Psoas muscle (tissue), 8 donors: ENCODE measurements around the gene C1orf210. TPM values are rescaled to one million over a fixed set of nuclear protein-coding genes. Genes with fewer than 3 reads are reported as not detected.

ENCODE experiments used
- ATAC-seq, 4 donors: fragments of 200-7000 bp; cut with Tn5 transposase; one replicate each; pipeline ENCODE4 v1.9.1; 2020; ENCODE audit warnings: moderate library complexity in 3 of 4, mild to moderate bottlenecking in 2 of 4
- DNase-seq, 2 donors: peaks; one replicate each; pipeline ENCODE4 v3.0.0-alpha.2; 2020
- H3K27ac ChIP-seq: fragments of 200-600 bp; one replicate; pipeline ENCODE4 v1.8.0; 2022
- H3K27me3 ChIP-seq, 3 donors: fragments of 200-600 bp in 1 of 3; one replicate each; pipeline versions ENCODE4 v1.6.1 to v1.8.0; 2013 to 2022; ENCODE audit warnings: low read length in 2 of 3, mild to moderate bottlenecking in 2 of 3, moderate library complexity in 1 of 3; ENCODE audit not compliant: insufficient read depth in 3 of 3
- H3K36me3 ChIP-seq, 2 donors: fragments of 200-600 bp in 1 of 2; one replicate each; pipeline versions ENCODE4 v1.6.1 to v1.8.0; 2013 to 2022; ENCODE audit warnings: low read depth in 1 of 2, mild to moderate bottlenecking in 1 of 2, moderate library complexity in 1 of 2; ENCODE audit not compliant: insufficient read depth in 1 of 2
- H3K4me1 ChIP-seq: fragments of 200-600 bp; one replicate; pipeline ENCODE4 v1.8.0; 2022
- H3K4me3 ChIP-seq: fragments of 200-600 bp; one replicate; pipeline ENCODE4 v1.8.0; 2022; ENCODE audit warnings: mild to moderate bottlenecking
- H3K9me3 ChIP-seq: fragments of 200-600 bp; one replicate; pipeline ENCODE4 v1.8.0; 2022
- WGBS, 3 donors: extraction: QIAGEN DNeasy Blood & Tissue Kit; methylation state at CpG; one replicate each; pipeline versions ENCODE4 v1.1.6 to v1.1.7; 2013; 5-methylcytosine and 5-hydroxymethylcytosine counted together
- intact Hi-C, 2 donors: fragments of 100-400 bp; cut with DNase I; formaldehyde crosslinking; loops; one replicate each; pipeline versions ENCODE4 v1.11.0 to v1.14.2; 2022
- polyA plus RNA-seq, 3 donors: library from polyadenylated mRNA; stranded (reverse); fragments of 200-250 nt; gene quantifications; one replicate each; pipeline ENCODE4 v1.2.3, GENCODE V29; 2013
- total RNA-seq, 4 donors: library from RNA; stranded (reverse); fragmentation: NEBNext Ultra II Directional in 2 of 4; extraction: Animal tissue kit (Norgen Biotek cat#: 25700) in 2 of 4; gene quantifications; one replicate each; pipeline versions ENCODE4 v1.2.1 to v1.2.4, GENCODE V29; 2021 to 2023
- TF ChIP-seq, protein P1 (sequence below): fragments of 200-600 bp; IDR thresholded peaks from one replicate; pipeline ENCODE4 v1.8.0; 2022; ENCODE audit warnings: antibody characterized with exemption
- donor health status: healthy with polysubstance abuse.
- donor health status: DM: no; HTN: no; CAD: no; lungs with moderate emphysema.
- donor health status: Bipolar disorder and iron deficiency.
- donor health status: healthy.
- donor health status: DM: yes; HTN: yes; CAD: no.
- donor health status: DM: no; HTN: no; CAD: no.
- donor health status: DM: no; HTN: no; CAD: no.
- donor health status: DM: yes; HTN: yes; CAD: no.

Gene C1orf210
- total and polyA plus RNA-seq, 7 donors: 0.12 TPM; not detected in 6

DNA sequence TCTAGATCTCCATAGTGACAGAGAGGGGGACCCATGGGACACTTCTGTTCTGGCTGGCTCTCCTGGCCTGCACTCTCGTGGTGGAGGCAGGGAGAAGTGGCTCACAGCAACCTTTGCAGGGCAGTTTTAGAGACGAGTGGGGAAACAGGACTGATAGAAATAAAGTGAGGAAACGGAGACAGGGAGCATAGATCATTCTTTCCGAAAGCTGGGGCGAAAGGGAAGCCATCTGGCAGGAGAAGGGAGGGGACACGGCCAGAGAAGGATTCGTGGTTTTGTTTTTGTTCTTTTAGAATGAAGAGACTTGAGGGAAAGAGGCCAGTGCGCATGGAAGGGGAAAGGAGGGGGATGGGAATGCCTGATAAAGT, 18.9 kb upstream of the C1orf210 start:
- ATAC-seq (no peak), DNase-seq (no peak)
- intact Hi-C loops: loop anchor here in 1 of 2 donors (5.0 kb wide), 1 partner anchor 67 kb away; no protein-coding TSS in a partner anchor
- no peaks in the 10 kb centered on the region for H3K27me3 ChIP-seq
- WGBS, 3 donors: 36 to 45% (median 39%) methylated on average over 8 of the region's 8 CpGs
- peaks cover 6% of the 10 kb centered on the region for H3K4me1 ChIP-seq
- H3K27ac ChIP-seq: no peak overlapping the region
- H3K9me3 ChIP-seq: no peaks in the 10 kb centered on the region
- peak overlapping the region; percentile 42 for H3K4me3 ChIP-seq
- no peaks in the 10 kb centered on the region for H3K36me3 ChIP-seq
- TF ChIP-seq, protein P1, sequence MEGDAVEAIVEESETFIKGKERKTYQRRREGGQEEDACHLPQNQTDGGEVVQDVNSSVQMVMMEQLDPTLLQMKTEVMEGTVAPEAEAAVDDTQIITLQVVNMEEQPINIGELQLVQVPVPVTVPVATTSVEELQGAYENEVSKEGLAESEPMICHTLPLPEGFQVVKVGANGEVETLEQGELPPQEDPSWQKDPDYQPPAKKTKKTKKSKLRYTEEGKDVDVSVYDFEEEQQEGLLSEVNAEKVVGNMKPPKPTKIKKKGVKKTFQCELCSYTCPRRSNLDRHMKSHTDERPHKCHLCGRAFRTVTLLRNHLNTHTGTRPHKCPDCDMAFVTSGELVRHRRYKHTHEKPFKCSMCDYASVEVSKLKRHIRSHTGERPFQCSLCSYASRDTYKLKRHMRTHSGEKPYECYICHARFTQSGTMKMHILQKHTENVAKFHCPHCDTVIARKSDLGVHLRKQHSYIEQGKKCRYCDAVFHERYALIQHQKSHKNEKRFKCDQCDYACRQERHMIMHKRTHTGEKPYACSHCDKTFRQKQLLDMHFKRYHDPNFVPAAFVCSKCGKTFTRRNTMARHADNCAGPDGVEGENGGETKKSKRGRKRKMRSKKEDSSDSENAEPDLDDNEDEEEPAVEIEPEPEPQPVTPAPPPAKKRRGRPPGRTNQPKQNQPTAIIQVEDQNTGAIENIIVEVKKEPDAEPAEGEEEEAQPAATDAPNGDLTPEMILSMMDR: no peak

DNA sequence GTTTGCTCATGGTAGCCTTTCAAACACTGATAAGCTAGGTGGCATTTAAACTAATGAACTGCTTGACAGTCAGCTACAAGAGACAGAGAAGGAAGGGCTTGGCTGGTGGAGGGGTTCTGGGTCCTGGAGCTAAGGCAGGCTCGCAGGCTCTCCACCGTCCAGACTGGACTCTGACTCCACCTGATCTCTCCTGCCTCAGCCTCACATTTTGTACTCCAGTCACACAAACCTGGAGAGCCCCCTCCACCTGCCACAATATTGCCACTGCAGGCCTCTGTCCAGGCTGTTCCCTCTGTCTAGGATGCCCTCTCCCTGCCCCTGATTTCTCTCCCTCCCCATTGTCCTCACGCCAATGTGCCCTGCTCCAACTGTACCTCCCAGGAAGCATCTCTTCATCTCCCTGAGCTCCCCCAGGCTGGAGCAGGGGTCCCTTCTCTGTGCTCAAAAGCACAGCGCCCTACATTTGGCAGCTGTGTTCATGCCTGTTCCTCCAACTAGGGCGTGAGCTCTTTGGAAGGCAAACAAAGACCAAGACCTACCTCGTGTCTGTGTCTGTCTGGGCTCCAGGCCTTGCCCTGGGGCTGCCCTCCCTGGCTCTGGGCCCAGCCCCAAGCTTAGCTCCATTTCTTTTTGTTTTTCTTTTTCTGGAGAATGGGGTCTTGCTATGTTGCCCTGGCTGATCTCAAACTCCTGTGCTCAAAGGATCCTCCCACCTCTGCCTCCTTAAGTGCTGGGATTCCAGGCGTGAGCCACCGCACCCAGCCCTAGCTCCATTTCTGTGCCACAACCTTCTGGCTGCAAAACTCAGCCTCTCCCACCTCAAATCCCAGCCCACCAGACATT, 18.3 kb upstream of the C1orf210 start:
- Histone ChIP-seq H3K27me3 (no peaks in the 10 kb centered on the region), H3K4me3 (peak overlapping the region; percentile 42), H3K4me1 (peaks cover 6% of the 10 kb centered on the region), H3K27ac (no peak overlapping the region), H3K36me3 (no peaks in the 10 kb centered on the region), H3K9me3 (no peaks in the 10 kb centered on the region)
- ATAC-seq: no peak
- intact Hi-C loops: loop anchor here in 1 of 2 donors (5.0 kb wide), 1 partner anchor 66 kb away; no protein-coding TSS in a partner anchor
- DNase-seq: no peak
- TF ChIP-seq, protein P1: no peak
- 59 to 65% (median 60%) methylated on average over 8 of the region's 8 CpGs for WGBS, 3 donors

DNA sequence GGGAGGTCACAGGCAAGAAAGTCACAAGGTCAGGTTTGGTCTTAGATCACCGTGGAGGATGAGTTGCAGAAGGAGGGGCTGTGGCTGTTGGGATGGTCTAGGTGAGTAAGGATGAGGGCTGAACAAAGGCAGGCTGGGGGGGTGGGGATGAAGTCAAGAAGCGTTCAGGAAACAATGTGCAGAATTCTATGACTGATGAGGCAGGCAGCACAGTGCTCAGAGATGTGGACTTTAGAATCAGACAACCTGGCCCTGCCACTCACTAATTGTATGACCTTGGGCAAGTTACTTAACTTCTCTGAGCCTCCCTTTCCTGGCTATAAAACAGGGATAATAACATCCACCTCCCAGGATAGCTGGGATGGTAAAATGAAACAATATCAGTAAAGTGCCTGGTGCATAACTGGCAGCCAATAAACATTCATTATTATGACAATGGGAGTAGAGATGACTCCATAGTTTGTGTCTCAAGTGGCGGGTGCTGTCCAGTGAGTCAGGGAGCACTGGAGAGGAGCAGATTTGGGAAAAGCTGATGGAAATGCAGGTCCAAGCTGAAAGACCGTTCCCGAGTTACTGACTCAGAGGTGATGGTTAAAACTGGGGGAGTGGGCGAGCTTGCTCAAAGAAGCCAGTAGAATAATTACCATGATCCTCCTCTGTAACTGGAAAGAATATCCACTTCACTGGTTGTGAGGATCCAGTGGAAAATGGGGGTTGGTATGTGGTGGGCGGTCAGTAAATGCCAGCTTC, 17.5 kb upstream of the C1orf210 start:
- intact Hi-C loops: loop anchor here in 1 of 2 donors (5.0 kb wide), 1 partner anchor 66 kb away; no protein-coding TSS in a partner anchor
- WGBS, 3 donors: 63 to 65% (median 64%) methylated on average over 7 of the region's 7 CpGs
- TF ChIP-seq, protein P1: no peak
- DNase-seq (no peak), ATAC-seq (no peak)
- Histone ChIP-seq H3K9me3 (no peaks in the 10 kb centered on the region), H3K27me3 (no peaks in the 10 kb centered on the region), H3K4me3 (peak overlapping the region; percentile 54), H3K27ac (no peak overlapping the region), H3K36me3 (no peaks in the 10 kb centered on the region), H3K4me1 (peaks cover 6% of the 10 kb centered on the region)

DNA sequence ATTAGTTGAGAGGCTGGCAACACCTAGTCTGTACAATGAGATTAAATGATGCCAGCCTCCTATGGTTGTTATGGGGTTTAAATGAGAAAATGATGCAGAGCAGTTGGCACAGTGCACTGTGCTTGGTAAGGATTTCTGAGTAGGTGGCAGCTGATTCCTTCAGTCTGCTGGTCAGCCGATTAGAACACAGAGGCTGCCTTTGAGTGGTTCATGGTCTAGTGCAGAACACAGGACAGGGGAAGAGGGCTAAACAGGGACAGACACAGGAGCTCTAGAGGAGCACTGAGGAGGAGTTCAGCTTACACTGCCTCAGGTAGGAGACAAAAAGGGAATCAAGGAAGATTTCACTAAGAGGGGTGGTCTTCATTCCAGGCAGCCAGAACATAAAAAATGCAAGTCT, 16.8 kb upstream of the C1orf210 start:
- Histone ChIP-seq H3K36me3 (no peaks in the 10 kb centered on the region), H3K4me1 (peaks cover 6% of the 10 kb centered on the region), H3K9me3 (no peaks in the 10 kb centered on the region), H3K4me3 (peak overlapping the region; percentile 54), H3K27me3 (no peaks in the 10 kb centered on the region), H3K27ac (no peak overlapping the region)
- intact Hi-C loops: loop anchor here in 1 of 2 donors (5.0 kb wide), 1 partner anchor 65 kb away; no protein-coding TSS in a partner anchor
- WGBS, 3 donors: 65 to 67% (median 67%) methylated on average over 1 of the region's 1 CpG
- ATAC-seq (no peak), DNase-seq (no peak)
- TF ChIP-seq, protein P1: no peak
